GM11168 (cell line): ENCODE measurements around the gene ATP1A3.

Source experiments
- in situ Hi-C: fragments of 300-500 bp; cut with MboI; formaldehyde crosslinking; loops from one replicate; pipeline ENCODE4 v1.12.0; 2022; ENCODE audit warnings: low sequenced_read_pairs; ENCODE audit not compliant: unreplicated experiment

ATP1A3 gene

DNA sequence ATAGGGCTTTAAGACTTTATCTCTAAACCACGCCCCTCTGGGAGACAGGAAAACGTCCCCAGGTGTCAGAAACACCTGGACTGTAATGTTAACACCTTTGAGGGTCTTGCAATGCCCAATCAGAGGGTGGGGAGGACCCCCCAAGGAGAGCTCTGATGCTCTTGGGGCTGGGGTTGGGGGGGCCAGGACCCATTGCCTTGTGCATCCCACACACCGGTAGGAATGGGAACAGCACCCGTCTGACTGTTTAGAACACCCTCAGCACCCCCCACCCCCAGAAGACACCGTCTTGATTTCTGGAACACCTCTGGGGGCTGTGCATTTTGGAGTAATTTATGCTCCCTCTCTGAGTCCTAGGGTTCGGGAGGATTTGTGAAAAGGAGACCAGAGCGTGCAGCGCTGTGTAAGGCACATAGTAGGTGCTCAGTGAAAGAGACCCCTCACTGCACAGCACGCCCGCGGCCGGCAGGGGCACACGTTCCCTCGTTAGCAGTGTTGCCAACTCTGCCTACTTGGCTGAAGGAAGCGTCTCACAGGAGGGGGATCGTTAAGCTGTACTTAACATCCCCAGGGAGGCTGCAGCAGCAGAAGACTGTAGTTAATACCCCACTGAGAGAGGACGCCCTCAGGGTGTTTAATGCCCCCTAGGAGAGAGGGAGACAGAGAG is 63.0 kb downstream of the ATP1A3 start:
- in situ Hi-C loops: no loop called here

DNA sequence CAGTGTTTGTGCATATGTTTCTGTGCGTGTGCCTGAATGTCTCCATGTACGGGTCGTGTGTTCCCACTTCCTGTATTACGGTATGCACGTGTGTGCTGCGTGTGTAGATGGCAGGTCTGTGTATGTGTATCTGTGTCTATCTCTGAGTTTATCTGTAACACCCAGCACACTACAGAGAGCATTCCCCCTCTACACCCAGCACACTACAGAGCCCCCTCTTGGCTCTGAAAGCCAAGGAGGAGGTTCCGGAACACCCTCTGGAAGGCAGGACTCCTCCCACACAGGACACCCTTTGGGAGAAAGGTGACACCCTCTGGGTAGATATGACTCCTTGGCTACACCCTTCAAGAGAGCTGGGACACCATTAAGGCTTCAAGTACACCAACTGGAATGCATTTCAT is 63.7 kb downstream of the ATP1A3 start:
- in situ Hi-C loops: no loop called here

DNA sequence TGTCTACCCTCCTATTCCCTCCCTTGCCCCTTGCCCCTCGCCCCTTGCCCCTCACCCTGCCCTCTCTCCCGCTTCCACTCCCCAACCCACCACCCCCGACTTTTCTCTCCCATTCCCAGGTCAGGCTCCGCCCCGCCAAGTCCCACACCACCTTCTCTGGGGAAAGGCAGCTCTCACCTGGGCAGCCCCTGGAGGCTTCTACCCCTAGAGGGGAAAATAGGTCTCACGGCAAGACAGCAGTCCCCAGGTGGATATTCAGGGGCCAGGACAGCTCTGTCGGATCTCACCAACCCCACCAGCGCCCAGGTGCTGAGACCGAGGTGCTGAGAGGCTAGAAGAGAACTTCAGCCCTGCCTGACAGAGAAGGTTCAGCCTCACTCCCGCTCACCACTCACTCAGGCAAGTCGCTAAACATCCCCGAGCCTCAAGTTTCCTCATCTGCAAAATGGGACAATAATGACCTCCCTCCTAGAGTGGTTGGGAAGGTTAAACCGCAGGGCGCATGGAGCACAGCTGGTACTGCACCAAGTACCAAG is 64.4 kb downstream of the ATP1A3 start:
- in situ Hi-C loops: no loop called here

DNA sequence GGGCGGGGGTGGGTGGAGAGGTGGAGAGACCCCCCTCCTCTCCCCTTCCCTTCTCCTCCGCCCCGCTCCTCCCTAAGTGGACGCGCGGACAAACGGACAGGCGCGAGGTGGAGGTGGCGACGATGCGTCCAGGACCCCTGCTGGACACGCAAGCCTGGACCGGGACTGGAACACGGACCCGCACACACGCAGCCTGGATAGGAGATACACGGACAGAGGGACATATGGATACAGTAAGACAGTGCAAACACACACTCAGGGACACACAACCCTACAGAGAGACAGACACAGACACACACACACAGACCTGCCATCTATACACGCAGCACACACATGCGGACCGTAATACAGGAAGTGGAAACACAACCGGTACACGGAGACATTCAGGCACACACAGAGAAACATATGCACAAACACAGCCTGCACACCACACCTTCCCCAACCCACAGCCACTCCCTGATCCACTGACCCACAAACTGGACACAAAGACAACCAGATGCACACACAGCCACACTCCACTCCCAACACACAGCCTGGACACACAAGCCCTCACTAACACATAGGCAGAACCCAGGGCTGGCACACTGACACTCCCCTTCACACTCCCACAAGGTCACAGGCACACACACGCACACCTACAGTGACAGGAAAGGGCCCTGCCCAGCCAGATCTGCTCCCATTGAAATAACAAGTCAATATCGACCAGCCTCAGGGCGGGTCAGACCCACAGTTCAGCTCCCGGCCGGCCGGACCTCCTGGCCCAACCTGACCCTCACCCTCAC is 65.1 kb downstream of the ATP1A3 start:
- in situ Hi-C loops: no loop called here

DNA sequence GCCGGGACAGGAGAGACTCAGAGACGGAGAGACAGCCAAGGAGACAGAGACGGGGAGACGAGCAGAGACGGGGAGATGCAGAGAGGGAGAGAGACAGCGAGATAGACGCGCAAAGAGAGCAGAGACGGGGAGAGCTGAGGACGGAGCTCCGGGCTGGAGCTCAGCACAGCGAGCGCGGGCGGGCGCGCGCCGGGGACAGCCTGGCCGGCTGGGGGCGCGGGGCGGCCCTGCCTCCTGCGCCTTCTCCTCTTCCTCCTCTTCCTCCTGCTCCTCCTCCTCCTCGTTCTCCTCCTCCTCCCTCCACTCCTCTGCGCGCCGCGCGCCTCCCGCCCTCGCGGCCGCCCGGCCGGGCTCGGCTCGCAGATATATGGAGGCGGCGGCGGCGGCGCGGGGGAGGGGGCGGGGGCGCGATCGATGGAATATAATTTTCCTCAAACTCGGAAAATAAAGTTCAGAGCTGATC is 65.8 kb downstream of the ATP1A3 start, which contains the start of gene ERFL:
Gene ERFL, minus strand, starts transcription at position 229 of the 463 bp plus-strand sequence. CDS start 15,530 bp downstream, outside the sequence.
- in situ Hi-C loops: no loop called here

DNA sequence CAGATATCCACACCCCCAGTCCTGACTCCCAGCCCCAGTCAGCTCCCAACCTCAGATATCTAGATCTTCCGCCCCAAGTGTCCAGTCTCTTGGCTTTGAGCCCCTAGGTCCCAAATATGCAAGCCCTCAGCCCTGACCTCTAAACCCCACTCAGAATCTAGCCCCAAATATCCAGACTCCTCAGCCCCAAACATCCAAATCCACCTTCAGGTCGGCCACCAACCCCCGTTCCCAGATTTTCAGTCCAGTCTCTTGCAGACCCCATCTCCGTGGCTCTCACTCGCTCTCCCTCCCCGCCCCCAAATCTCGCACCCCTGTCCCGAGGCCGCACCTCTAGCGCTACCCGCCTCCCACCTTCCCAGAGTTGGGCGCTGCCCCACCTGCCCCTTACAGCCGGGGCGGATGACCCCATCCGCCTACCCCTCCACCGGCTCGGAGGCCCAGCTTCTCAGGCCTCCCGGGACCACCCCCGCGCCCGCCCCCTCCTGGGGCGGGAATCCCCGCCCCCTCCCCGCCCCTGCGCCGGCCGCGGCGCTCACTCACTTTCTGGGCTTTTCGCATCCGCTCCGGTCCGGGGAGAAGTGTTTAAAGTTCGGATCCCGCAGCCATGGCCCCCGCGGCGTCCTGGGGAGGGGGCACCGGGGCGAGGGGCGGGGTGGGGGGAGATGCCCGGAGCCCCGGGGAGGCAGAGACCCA is 66.4 kb downstream of the ATP1A3 start:
- in situ Hi-C loops: no loop called here

DNA sequence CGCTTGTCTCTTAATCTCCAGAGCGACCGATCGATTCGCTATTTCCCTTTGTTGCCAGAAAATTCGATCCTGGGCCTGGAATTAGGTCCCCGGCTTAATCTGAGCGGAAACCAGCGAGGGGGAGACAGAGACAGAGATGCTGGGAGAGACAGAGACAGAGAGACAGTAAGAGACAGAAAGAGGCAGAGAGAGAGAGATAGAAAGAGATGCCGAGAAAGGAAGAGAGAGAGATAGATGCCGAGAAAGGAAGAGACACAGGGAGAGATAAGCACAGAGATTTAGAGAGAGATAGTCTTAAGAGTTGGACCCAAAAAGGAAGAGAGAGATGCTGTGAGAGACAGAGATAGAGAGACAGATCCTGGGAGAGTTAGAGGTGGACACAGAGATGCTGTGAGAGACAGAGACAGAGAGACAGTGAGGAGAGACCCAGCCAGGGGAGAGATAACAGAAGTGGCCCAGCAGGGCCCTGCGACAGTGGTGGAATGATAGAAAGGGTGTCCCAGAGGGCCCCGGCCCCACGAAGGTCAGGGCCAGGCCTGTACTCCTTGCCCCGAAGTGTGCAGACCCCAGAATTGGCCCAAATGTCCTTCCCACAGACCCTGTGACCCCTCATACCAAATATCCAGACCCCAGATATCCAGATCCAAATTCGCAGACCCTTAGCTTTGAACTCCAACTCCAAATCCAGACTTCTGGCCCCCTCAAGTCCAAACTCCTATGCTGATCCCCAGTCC is 67.1 kb downstream of the ATP1A3 start:
- in situ Hi-C loops: no loop called here

DNA sequence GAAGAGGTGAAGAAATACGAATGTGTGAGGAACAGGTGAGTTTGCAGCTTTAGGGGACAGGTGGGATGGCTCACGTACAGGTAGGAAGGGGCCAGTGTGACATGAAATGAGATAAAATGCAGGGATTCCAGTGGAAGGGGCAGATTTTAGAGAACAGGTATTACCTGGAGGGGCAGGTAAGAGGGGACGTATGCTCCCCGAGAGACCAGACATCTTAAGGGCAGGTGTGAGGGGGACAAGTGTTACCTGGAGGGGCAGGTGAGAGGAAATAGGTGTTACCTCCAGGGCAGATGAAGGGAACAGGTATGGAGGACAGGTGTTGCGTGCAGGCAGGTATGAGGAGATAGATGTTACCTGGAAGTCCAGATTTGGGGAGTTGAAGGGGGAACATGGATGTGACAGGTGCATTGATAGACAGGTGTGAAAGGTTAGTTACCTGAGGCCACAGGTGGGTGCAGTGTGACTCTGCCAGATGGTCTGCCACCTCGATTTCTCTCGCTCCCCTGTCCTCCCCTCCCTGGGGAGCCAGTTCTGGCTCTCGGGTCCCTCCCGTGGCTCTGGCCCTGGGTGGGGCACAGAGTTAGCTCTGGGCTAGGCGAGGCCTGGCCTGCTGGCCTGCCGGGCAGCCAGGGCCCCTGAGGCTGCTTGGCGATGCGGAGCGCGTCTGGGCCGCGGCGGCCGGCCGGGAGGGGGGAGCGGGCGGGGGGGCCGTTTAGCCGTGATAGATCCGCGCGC is 67.8 kb downstream of the ATP1A3 start:
- in situ Hi-C loops: no loop called here

DNA sequence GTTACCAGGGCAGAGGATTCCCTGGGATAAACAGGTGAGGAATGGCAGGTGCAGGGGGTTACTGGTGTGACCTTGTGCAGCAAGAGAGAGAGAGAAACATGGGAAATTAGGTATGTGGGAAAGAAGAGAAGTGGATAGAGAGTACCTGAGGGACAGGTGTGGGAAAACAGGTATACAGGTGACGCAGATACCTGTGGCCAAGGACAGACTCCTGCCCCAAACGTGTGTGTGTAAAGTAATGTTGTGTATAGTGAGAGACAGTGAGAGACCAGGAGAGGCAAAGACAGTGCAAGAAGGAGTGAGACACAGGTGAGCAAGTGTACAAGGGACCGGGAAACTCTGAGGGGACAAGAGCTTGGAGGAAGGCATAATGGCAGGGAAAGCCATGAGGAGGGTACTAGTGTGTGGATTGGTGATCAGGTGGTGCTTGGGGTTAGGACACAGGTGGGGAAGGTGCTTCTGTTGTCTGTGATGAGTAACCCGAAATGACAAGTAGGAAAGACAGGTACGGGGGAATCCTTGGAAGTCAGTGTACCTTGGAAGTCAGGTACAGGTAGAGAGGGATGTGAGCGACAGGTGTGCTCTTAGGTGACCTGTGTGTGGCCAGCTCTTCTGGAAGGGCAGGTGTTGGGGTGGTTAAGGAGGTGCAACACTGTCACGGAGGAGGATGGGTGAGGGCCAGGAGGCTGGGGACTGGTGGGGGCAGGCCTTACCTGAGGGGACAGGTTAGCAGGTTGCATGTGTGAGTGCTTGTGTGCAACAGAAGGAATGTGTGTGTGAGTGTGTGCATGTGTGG is 68.6 kb downstream of the ATP1A3 start:
- in situ Hi-C loops: no loop called here

DNA sequence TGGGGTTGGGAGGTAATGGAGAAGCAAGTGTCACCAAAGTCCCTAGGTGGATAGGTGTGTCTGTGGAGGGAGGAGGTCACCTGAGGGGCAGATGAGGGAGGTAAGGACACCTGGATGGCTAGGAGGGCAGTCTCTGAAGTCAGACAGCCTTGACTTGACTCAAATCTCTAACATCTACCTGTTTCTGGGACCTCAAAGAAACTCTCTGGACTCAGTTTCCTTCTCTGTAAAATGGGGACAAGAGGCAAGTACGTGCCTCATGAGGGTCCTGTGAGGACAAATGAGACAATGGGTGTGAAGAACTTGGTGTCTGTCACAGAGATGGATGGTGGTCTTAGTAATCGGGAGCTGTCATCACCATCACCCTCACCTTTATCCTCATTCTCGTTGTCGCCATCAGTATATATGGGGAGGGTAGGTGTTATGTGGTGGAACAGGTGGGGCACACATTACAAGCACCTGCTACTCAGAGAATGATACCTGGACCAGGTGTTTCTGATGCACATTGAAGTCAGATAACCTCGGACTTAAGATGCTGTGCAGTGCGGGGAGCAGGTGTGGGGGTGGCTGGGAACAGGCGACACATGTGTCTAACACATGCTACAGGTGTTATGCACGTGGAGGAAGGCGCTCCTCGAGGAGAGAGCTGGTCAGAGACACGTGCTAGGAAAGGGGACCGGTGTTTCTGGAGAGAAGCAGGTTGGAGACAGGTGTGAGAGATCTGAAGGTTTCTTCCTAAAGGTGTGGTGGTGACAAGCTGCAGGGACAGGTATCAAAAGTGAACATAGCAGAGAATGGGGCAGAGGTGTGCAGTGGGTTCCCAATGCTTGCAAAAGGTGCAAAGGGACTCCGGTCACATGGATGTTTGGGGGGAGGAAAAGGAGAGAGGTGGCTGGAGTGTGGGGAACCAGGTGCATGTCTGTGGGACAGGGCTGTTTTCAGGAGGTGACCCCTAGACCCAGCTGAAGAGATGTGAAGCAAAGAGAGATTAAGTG is 69.6 kb downstream of the ATP1A3 start:
- in situ Hi-C loops: no loop called here

DNA sequence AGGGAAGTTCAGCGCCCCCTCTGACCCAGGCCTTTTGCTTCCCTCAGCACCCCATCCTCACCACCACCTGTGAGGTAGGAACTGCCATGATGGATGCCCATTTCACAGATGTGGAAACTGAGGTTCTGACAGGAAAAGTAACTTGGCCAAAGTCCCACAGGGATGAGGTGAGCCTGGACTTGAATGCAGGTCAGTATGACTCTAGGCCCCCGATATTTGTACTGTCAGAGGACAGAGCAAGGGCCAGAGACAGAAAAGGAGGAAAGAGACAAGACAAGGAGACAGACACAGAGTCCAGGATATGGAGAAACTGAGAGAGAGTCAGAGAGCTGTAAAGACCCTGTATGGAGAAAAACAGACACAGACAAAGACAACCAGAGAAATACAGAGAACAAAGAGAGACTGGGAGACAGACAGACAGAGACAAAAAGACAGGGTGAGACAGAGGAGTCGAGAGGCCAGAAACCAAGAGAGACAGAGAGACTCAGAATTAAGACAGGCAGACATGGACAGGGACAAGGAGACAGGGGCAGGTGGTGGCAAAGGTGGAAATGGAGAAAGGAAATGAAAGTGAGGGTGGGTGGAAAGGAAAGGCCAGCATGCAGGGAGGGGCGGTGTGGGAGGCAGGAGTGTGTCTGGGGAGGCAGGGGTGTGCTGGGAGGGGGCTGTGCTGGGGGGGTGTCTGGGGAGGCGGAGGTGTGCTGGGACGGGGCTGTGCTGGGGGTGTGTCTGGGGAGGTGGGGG is 70.8 kb downstream of the ATP1A3 start:
- in situ Hi-C loops: no loop called here

DNA sequence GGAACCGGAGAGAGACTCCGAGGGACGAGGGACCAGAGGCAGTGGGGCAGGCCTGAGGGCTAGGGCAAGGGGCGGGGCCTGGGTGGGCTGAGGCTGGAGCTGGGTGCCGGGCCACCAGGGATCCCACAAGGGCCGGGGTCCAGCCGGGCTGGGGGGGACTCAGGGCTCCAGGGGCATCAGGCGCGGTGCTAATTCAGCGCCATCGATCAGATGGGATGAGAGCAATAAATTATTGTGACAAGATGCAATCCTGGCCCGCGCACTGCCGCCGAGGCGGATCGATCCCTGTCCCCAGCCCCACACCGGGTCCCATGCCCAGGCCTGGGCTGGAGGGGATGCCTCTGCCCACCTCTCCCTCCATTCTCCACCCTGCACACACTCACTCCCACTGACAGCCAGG is 71.4 kb downstream of the ATP1A3 start:
- in situ Hi-C loops: no loop called here

DNA sequence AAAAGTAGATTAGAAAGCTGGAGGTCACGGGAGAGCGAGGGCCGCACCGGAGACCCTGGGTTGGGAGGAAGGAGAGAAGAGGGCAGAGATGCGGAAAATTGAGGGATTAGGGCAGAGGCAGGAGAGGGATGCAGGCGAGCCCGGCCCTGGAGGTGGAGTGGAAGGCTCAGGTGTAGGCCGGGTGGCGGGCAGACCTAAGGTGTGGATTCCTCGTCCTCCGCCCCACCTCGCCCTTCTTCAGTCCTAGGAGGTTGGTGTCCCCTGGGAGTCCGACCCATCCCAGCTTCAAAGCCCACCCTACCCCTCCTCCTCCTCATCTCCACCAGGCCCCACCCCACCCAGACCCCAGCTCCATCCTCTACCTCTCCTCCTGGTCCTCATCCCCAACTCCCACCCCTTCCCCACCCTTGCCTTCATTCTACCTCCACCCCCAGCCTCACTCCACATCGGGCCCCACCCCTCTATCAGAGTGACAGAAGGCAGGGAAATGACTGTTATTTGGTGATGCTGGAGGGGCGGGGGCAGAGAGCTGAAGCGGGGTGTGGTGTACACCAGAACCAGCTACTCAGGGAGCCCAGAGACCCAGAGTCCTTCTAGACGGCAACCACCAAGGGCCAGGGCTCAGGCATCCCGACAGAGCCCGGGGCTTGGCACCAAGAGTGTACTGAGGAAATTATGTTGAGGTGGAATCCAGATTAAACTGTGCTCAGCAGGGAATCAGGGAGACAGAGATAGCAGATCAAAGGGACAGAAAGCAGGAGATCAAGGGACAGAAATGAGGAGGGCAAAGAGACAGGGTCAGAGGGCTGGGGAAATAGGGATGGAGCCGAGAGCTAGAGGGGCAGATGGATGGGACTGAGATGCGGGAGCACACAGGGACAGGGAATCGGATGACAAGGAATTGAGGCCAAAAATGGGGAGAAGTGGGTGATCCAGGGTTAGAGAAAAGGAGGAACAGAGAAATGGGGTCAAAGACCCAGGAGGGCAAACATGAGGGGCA is 72.2 kb downstream of the ATP1A3 start:
- in situ Hi-C loops: no loop called here

DNA sequence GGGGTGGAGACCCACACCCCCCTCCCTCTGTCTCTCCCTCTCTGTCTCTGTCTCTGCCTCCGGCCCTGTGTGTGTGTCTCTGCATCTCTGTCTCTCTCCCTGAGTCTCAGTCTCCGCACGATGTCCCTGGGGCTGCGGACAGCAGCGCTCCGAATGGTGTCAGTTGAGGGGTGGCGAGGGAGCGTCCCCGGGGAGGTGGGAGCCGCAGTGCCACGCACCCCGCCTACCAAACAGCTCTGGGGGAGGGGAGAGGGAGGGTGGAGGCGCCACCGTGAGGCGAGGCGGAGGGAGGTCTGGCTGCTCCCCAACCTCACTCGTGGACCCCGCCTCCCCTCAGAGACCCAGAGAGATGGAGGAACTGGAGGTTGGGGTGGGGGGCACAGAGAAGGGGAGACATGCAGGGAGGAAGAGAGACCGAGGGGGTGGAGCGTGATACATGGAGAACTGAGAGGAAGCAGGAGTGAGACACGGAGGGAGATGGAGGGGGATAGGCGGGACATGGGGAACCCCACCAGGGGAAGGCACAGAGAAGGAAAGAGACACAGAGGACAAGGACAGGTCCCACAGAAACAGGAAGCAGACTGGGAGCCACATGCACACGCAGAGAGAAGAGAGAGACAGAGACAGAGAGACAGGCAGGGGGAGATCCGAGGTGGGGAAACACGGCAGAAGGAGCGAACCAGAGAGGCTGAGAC is 73.0 kb downstream of the ATP1A3 start:
- in situ Hi-C loops: no loop called here
